Measurements from ENCODE around the gene NT5DC4.
A peak's percentile ranks its signal among the peaks of the same experiment; 100 is the strongest.

The NT5DC4 gene

DNA sequence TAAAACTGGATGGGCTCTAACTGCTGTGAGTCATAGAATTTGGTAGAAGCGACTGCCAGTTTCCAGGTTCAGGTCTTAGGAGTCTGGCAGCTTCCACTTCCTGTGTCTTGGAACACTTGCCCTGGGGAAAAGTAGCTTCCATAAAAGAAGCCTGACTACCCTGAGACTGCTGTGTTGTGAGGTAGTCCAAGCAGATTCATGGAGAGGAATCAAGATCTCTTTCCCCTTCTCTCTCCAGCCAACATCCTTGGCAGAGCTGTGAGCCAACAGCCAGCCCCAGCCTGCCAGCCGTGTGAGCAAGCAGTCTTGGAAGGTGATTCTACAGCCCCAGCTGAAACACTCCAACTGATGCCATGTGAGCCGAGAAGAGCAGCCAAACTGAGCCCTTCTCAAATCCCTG, 41.3 kb upstream of the NT5DC4 start:
- peak overlapping the region; percentile 27 for H3K9ac ChIP-seq (ENCODE audit: low read length)
- no peak overlapping the region for H4K91ac ChIP-seq (ENCODE audit: low read length)
- no peak overlapping the region for H2BK15ac ChIP-seq (ENCODE audit: low read depth, poor library complexity, severe bottlenecking)
- H2BK5ac ChIP-seq (ENCODE audit: low read depth, low read length, poor library complexity, severe bottlenecking): no peak overlapping the region
- no peak overlapping the region for H3K4me3 ChIP-seq (ENCODE audit: insufficient read depth in 1 of 2, low read depth in 1 of 2, low read length in 2 of 2)
- peaks cover 2% of the 10 kb centered on the region for H3K4me1 ChIP-seq (ENCODE audit: control insufficient read depth, insufficient read depth, low read depth, low read length)
- no peaks in the 10 kb centered on the region for H3K27me3 ChIP-seq (ENCODE audit: control insufficient read depth in 1 of 2, insufficient read depth in 1 of 2, low read length in 2 of 2)
- H3K18ac ChIP-seq (ENCODE audit: low read depth in 1 of 2, low read length in 2 of 2): peak overlapping the region in 1 of 2 experiments; percentile 28
- no peak overlapping the region for H3K4me2 ChIP-seq (ENCODE audit: low read length, poor library complexity, severe bottlenecking)
- no peaks in the 10 kb centered on the region for H3K9me3 ChIP-seq (ENCODE audit: control insufficient read depth, low read length)
- H3K36me3 ChIP-seq (ENCODE audit: control insufficient read depth in 1 of 2, insufficient read depth in 2 of 2, low read depth in 1 of 2, low read length in 2 of 2): no peaks in the 10 kb centered on the region
- no peak overlapping the region for H3K14ac ChIP-seq (ENCODE audit: low read length in 2 of 2)
- H2AFZ ChIP-seq (ENCODE audit: low read depth, low read length): no peak overlapping the region
- H4K8ac ChIP-seq (ENCODE audit: low read length): peak overlapping the region; percentile 21
- no peak overlapping the region for H2BK120ac ChIP-seq (ENCODE audit: low read depth, low read length)
- H2AK5ac ChIP-seq (ENCODE audit: low read length, severe bottlenecking): no peak overlapping the region
- H2BK12ac ChIP-seq (ENCODE audit: low read length in 2 of 2): no peak overlapping the region
- H3K4ac ChIP-seq (ENCODE audit: low read depth in 1 of 2, low read length in 2 of 2): no peak overlapping the region
- no peaks in the 10 kb centered on the region for H3K79me1 ChIP-seq (replicated peaks; ENCODE audit: low read length, poor library complexity, severe bottlenecking)
- DNase-seq: no peak
- 69% methylated on average over 3 of the region's 3 CpGs for WGBS
- no peak overlapping the region for H3K27ac ChIP-seq (ENCODE audit: low read length, poor library complexity, severe bottlenecking)
- no peak overlapping the region for H3K23ac ChIP-seq (ENCODE audit: low read length in 2 of 2)

DNA sequence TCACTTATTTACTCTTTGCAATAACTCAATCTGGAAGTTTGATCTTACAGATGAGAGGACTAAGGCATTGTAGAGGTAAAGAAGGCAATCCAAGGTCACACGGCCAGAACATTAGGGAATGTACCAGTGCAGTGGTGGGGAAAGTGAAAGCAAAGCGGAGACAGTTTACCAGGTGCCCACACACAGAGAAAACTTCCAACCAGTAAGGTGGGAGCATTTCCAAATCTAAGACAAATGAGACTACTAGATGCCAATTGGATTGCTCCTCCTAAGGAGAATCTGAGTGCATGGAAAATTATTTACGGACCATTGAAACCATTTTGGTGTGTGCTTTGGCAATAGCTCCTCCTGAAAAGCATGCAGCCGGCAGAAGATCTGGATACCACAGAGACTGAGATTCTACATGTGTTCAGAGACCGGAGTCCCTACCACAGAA, 40.1 kb upstream of the NT5DC4 start:
- peak overlapping the region in 1 of 2 experiments; percentile 62 for H3K4me3 ChIP-seq (ENCODE audit: insufficient read depth in 1 of 2, low read depth in 1 of 2, low read length in 2 of 2)
- no peak overlapping the region for H4K8ac ChIP-seq (ENCODE audit: low read length)
- no peak overlapping the region for H4K91ac ChIP-seq (ENCODE audit: low read length)
- H2BK15ac ChIP-seq (ENCODE audit: low read depth, poor library complexity, severe bottlenecking): no peak overlapping the region
- H3K23ac ChIP-seq (ENCODE audit: low read length in 2 of 2): no peak overlapping the region
- no peaks in the 10 kb centered on the region for H3K27me3 ChIP-seq (ENCODE audit: control insufficient read depth in 1 of 2, insufficient read depth in 1 of 2, low read length in 2 of 2)
- no peaks in the 10 kb centered on the region for H3K9me3 ChIP-seq (ENCODE audit: control insufficient read depth, low read length)
- no peak overlapping the region for H2BK12ac ChIP-seq (ENCODE audit: low read length in 2 of 2)
- no peak overlapping the region for H3K27ac ChIP-seq (ENCODE audit: low read length, poor library complexity, severe bottlenecking)
- H3K9ac ChIP-seq (ENCODE audit: low read length): peak overlapping the region; percentile 49
- H3K4me1 ChIP-seq (ENCODE audit: control insufficient read depth, insufficient read depth, low read depth, low read length): peaks cover 2% of the 10 kb centered on the region
- no peak overlapping the region for H3K18ac ChIP-seq (ENCODE audit: low read depth in 1 of 2, low read length in 2 of 2)
- H2AFZ ChIP-seq (ENCODE audit: low read depth, low read length): no peak overlapping the region
- no peak overlapping the region for H3K4ac ChIP-seq (ENCODE audit: low read depth in 1 of 2, low read length in 2 of 2)
- no peaks in the 10 kb centered on the region for H3K79me1 ChIP-seq (replicated peaks; ENCODE audit: low read length, poor library complexity, severe bottlenecking)
- H2AK5ac ChIP-seq (ENCODE audit: low read length, severe bottlenecking): no peak overlapping the region
- WGBS: 98% methylated on average over 5 of the region's 5 CpGs
- H3K4me2 ChIP-seq (ENCODE audit: low read length, poor library complexity, severe bottlenecking): no peak overlapping the region
- H2BK120ac ChIP-seq (ENCODE audit: low read depth, low read length): no peak overlapping the region
- H3K36me3 ChIP-seq (ENCODE audit: control insufficient read depth in 1 of 2, insufficient read depth in 2 of 2, low read depth in 1 of 2, low read length in 2 of 2): no peaks in the 10 kb centered on the region
- no peak overlapping the region for H3K14ac ChIP-seq (ENCODE audit: low read length in 2 of 2)
- no peak overlapping the region for H2BK5ac ChIP-seq (ENCODE audit: low read depth, low read length, poor library complexity, severe bottlenecking)
- DNase-seq: no peak

DNA sequence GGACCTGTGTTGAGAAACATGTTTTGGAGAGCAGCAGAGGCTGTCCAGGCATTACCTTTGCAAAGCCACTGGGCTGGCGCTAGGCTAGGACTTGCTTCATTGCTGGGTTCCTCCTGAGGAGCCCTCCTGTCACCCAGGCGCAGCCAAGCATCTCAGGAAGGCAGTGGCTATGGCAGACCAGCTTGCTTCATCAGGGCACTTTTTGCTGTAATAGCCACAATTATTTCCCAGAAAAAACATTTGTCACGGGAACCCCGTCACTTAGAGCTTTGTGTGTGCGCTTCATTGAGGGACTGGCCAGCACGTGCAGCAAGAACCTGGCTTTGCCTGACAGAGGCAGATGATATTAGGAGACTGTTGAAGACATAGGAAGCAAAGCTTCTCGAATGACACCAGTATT, 38.7 kb upstream of the NT5DC4 start:
- H2AFZ ChIP-seq (ENCODE audit: low read depth, low read length): no peak overlapping the region

DNA sequence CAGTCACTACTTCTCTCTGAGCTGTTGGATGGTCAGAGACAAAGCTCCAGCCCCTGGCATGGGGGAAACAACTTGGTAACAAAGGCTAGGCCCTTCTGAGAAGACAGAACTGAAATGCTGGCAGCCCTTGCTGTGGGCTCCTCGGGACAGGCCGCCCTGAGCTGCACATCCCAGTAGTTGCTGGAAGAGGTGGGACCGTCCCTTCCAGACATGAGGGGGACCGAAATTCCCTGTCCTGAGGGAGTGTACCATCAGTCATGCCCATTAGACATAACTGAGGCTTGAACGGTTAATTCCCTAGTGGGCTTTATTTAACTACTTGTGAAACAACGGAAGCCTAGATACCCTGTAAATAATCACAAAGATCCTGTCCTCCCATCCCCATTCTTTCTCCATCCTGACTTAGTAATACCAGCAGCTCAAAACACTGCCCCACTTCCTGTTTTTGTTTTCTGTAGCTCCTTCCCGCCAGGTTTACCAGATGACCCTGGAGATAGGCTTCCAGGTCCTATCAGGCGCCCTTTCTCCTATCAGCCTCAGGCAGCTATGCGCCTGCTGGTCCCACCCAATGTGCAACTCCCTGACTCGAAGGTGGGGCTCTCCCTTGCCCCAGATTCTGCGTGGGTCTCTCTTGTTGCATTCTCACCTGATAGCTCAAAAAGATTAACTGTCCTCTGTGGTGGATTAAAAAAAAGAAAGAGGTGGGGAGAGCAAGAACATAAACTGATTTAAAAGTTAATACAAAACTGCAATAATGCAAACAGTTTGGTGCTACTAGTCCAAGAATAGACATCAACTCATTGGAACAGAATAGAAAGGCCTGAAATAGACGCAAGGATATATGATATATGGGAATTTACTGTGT, 37.0 kb upstream of the NT5DC4 start:
- Histone ChIP-seq H3K18ac (ENCODE audit: low read depth in 1 of 2, low read length in 2 of 2) (no peak overlapping the region), H3K23ac (ENCODE audit: low read length in 2 of 2) (no peak overlapping the region), H2BK5ac (ENCODE audit: low read depth, low read length, poor library complexity, severe bottlenecking) (no peak overlapping the region), H2BK120ac (ENCODE audit: low read depth, low read length) (no peak overlapping the region), H3K79me1 (replicated peaks; ENCODE audit: low read length, poor library complexity, severe bottlenecking) (no peaks in the 10 kb centered on the region), H2BK12ac (ENCODE audit: low read length in 2 of 2) (no peak overlapping the region), H3K36me3 (ENCODE audit: control insufficient read depth in 1 of 2, insufficient read depth in 2 of 2, low read depth in 1 of 2, low read length in 2 of 2) (no peaks in the 10 kb centered on the region), H3K4me2 (ENCODE audit: low read length, poor library complexity, severe bottlenecking) (no peak overlapping the region), H3K4me3 (ENCODE audit: insufficient read depth in 1 of 2, low read depth in 1 of 2, low read length in 2 of 2) (no peak overlapping the region), H3K27me3 (ENCODE audit: control insufficient read depth in 1 of 2, insufficient read depth in 1 of 2, low read length in 2 of 2) (no peaks in the 10 kb centered on the region), H2AFZ (ENCODE audit: low read depth, low read length) (no peak overlapping the region), H3K4ac (ENCODE audit: low read depth in 1 of 2, low read length in 2 of 2) (no peak overlapping the region), H3K9ac (ENCODE audit: low read length) (no peak overlapping the region), H3K14ac (ENCODE audit: low read length in 2 of 2) (no peak overlapping the region), H3K27ac (ENCODE audit: low read length, poor library complexity, severe bottlenecking) (no peak overlapping the region), H4K91ac (ENCODE audit: low read length) (no peak overlapping the region), H2AK5ac (ENCODE audit: low read length, severe bottlenecking) (no peak overlapping the region), H3K4me1 (ENCODE audit: control insufficient read depth, insufficient read depth, low read depth, low read length) (peaks cover 2% of the 10 kb centered on the region), H2BK15ac (ENCODE audit: low read depth, poor library complexity, severe bottlenecking) (no peak overlapping the region), H3K9me3 (ENCODE audit: control insufficient read depth, low read length) (no peaks in the 10 kb centered on the region), H4K8ac (ENCODE audit: low read length) (no peak overlapping the region)
- 78% methylated on average over 12 of the region's 12 CpGs for WGBS
- no peak for DNase-seq

More for the DNA sequence above, 38.7 kb upstream of the NT5DC4 start:
- Histone ChIP-seq H3K18ac (ENCODE audit: low read depth in 1 of 2, low read length in 2 of 2) (no peak overlapping the region), H3K4me2 (ENCODE audit: low read length, poor library complexity, severe bottlenecking) (no peak overlapping the region), H4K91ac (ENCODE audit: low read length) (no peak overlapping the region), H2BK120ac (ENCODE audit: low read depth, low read length) (no peak overlapping the region), H3K36me3 (ENCODE audit: control insufficient read depth in 1 of 2, insufficient read depth in 2 of 2, low read depth in 1 of 2, low read length in 2 of 2) (no peaks in the 10 kb centered on the region), H3K4me1 (ENCODE audit: control insufficient read depth, insufficient read depth, low read depth, low read length) (peaks cover 2% of the 10 kb centered on the region), H3K27ac (ENCODE audit: low read length, poor library complexity, severe bottlenecking) (no peak overlapping the region), H2BK12ac (ENCODE audit: low read length in 2 of 2) (no peak overlapping the region), H3K79me1 (replicated peaks; ENCODE audit: low read length, poor library complexity, severe bottlenecking) (no peaks in the 10 kb centered on the region), H2BK15ac (ENCODE audit: low read depth, poor library complexity, severe bottlenecking) (no peak overlapping the region), H3K9me3 (ENCODE audit: control insufficient read depth, low read length) (no peaks in the 10 kb centered on the region), H3K27me3 (ENCODE audit: control insufficient read depth in 1 of 2, insufficient read depth in 1 of 2, low read length in 2 of 2) (no peaks in the 10 kb centered on the region), H3K4ac (ENCODE audit: low read depth in 1 of 2, low read length in 2 of 2) (no peak overlapping the region), H2BK5ac (ENCODE audit: low read depth, low read length, poor library complexity, severe bottlenecking) (no peak overlapping the region), H4K8ac (ENCODE audit: low read length) (no peak overlapping the region), H3K4me3 (ENCODE audit: insufficient read depth in 1 of 2, low read depth in 1 of 2, low read length in 2 of 2) (no peak overlapping the region), H2AK5ac (ENCODE audit: low read length, severe bottlenecking) (no peak overlapping the region), H3K14ac (ENCODE audit: low read length in 2 of 2) (no peak overlapping the region), H3K9ac (ENCODE audit: low read length) (no peak overlapping the region), H3K23ac (ENCODE audit: low read length in 2 of 2) (no peak overlapping the region)
- whole genome bisulfite sequencing: 95% methylated on average over 7 of the region's 7 CpGs
- no peak for DNase-seq

All from mesenchymal stem cell (in vitro differentiated cells and primary cell).